ENCODE results near the gene CELF1.
A peak's percentile ranks its signal among the peaks of the same experiment; 100 is the strongest.

Gene CELF1

DNA sequence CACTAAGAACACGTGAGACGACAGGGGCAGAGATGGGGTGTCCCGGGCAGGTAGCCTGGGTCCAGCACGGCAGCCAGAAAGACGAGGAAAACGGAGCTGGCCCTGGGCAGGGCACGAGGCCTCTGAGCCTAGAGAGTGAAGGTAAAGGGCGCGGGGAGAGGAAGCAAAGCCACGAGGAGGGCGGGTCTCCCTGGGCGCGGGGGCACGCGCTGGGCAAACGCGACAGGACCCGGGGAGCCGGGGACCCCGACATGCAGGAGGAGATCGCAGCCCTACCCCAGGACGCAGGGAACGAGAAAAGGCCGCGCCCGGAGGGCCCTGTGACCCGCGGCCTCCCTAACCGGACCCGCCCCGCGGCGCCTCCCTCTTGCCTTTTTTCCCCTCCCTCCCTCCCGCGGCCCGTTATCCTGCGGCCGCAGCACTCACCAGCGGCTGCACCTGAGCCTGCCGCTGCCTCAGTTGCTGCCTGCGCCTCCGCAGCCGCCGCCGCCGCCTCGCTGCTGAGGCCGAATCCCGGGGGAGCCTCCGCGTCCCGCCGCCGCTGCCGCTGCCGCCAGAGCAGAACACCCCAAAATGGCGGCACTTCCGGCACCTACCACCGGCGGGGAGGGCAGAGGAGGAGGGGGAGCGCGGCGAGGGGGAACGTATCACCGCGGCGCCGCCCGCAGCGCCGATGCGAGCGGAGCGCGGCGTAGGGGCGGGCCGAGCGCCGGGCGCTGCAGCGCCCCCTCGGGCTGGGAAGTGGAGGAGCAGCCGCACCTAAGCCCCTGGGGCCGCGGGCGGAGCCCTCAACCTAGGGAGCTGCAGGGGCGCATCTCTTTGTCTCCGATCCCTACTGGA is at the start of gene CELF1:
TSS of gene CELF1 (minus strand) at position 567 of the 840 bp plus-strand sequence. CDS start 53,609 bp downstream, outside the sequence.
- ChIA-PET POLR2A (interaction anchor here (1.4 kb wide), 1 partner anchor 27 kb away, joined by 3 read pairs; no protein-coding TSS in a partner anchor), CTCF (interaction anchor here (0.6 to 6.7 kb wide), 33 partner anchors 12 to 611 kb away, joined by 3 to 125 read pairs (median 3); partner anchors contain the start of genes FAM180B, KBTBD4, NDUFS3 and PTPMT1)
- TF ChIP-seq, protein P1, sequence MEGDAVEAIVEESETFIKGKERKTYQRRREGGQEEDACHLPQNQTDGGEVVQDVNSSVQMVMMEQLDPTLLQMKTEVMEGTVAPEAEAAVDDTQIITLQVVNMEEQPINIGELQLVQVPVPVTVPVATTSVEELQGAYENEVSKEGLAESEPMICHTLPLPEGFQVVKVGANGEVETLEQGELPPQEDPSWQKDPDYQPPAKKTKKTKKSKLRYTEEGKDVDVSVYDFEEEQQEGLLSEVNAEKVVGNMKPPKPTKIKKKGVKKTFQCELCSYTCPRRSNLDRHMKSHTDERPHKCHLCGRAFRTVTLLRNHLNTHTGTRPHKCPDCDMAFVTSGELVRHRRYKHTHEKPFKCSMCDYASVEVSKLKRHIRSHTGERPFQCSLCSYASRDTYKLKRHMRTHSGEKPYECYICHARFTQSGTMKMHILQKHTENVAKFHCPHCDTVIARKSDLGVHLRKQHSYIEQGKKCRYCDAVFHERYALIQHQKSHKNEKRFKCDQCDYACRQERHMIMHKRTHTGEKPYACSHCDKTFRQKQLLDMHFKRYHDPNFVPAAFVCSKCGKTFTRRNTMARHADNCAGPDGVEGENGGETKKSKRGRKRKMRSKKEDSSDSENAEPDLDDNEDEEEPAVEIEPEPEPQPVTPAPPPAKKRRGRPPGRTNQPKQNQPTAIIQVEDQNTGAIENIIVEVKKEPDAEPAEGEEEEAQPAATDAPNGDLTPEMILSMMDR (IDR thresholded peaks at IDR 0.05; ENCODE audit: control extremely low read depth, extremely low read depth, low read depth, missing control alignments) = peak; percentile 87
- DNase-seq (ENCODE audit: extremely low spot score) = peak; percentile 94

DNA sequence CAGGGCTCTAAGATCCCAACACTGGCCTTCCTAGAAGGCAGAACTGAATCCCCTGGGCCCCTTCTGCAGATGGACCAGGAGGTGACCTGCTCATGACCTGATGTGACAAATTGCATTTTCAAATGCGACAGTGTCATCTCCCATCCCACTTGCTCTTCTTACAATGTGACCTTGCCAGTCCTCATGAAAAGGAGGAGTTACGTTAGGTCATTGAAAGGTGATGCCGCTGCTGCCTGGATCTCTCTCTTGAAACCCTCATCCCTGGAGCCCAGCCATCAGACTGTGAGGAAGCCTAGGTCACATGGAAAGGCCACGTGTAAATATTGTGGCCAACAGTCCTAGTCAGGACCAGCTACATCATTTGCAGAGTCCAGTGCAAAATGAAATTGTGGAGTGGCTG is 47.0 kb upstream of the CELF1 start:
- TF ChIP-seq, protein P1 (IDR thresholded peaks at IDR 0.05; ENCODE audit: control extremely low read depth, extremely low read depth, low read depth, missing control alignments) = no peak
- CTCF ChIA-PET = interaction anchor here (1.5 kb wide), 1 partner anchor 21 kb away, joined by 3 read pairs; the partner anchor contains the start of genes KBTBD4 and NDUFS3
- POLR2A ChIA-PET = no interaction called here
- DNase-seq (ENCODE audit: extremely low spot score) = no peak

DNA sequence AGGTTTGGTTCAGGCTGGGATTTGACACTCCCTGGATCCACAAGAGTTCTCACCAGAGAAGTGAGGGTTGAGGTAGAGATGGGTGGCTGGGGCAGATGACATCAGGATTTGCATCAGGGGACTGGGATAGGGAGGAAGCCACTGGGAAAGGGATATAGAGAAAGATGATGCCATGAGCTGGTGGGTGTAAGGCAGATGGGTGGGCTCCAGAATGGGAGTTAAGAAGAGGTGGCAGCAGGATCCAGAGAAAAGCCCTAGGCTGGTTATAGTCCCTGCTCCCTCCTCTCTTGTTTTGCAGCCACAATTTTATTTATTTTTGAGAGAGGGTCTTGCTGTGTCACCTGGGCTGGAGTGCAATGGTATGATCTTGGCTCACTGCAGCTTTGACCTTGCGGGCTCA is 43.0 kb upstream of the CELF1 start:
- ChIA-PET CTCF (interaction anchor here (1.9 to 5.1 kb wide), 3 partner anchors 10 to 12 kb away, joined by 4 to 17 read pairs (median 8); partner anchors contain the start of gene FAM180B), POLR2A (no interaction called here)
- TF ChIP-seq, protein P1 (IDR thresholded peaks at IDR 0.05; ENCODE audit: control extremely low read depth, extremely low read depth, low read depth, missing control alignments) = no peak
- DNase-seq (ENCODE audit: extremely low spot score) = no peak

DNA sequence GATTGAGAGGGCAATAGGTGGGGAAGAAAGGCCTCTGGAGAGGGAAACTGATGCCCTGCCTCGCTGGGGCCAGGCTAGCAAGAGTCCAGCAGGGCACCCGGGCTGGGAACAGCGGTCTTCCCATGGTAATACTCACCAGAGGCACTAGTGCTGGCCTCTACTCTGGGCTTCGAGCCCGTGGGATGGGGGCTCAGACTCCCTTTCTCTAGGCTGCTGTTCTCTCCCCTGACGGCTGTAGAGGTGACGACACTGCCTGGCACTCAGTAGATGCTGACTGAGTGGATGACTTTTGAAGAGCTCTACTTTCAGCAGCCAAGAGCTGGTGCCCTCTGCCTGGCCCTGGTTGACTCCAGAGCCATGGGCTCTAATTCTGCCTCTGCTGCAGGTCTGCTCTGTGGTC is 42.1 kb upstream of the CELF1 start:
- DNase-seq (ENCODE audit: extremely low spot score) = no peak
- CTCF ChIA-PET = interaction anchor here (1.9 to 5.1 kb wide), 3 partner anchors 9 to 12 kb away, joined by 4 to 17 read pairs (median 8); partner anchors contain the start of gene FAM180B
- POLR2A ChIA-PET = interaction anchor here (0.9 kb wide), 1 partner anchor 10 kb away, joined by 3 read pairs; no protein-coding TSS in a partner anchor
- TF ChIP-seq, protein P1 (IDR thresholded peaks at IDR 0.05; ENCODE audit: control extremely low read depth, extremely low read depth, low read depth, missing control alignments) = no peak

DNA sequence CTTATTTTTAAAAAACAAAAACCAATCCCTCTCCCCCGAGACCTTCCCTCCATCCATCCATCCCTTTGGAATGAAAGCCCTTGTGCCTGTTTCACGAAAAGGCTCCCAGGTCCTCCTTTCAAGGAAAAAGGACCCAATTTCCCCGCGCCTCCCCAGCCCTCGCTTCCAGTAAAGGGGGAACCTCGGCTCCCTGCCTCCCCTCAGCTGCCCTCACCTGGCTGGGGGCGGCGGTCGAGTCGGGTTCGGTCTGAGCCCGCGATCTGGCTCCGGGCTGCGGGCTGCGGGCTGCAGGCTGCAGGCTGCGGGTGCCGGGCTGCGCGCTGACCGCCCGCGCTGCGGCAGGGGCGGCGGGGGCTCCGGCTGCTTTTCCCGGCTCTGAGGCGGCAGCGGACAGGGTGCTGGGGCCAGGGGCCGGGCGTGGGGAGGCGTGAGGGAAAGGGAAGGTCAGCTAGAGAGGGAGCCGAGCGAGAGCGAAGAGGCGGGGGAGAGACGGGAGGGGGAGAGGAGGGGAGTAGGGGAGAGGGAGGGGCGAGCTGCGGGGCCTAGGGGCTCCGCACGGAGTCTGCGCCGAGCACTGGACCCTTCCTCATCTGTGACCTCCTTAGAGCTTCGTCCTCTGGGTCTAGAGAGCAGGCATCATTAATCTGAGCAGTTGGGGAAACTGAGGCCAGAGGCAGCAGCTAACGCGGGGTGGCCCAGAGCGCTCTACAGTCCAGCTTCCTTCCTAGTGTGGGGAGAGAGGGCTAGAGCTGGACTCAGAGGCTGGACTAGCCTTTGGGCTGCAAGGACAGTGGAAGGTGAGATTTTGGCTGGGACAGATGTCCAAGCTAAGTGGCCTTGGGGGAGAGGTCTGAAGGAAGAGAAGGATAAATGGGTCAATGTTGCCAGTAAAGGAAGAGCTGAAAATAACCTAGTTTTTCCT is 41.3 kb upstream of the CELF1 start, which contains the start of gene C1QTNF4:
TSS of gene C1QTNF4 (minus strand) at position 478 of the 922 bp plus-strand sequence. CDS start 3,601 bp downstream, outside the sequence.
- TF ChIP-seq, protein P1 (IDR thresholded peaks at IDR 0.05; ENCODE audit: control extremely low read depth, extremely low read depth, low read depth, missing control alignments) = no peak
- ChIA-PET CTCF (interaction anchor here (0.8 to 5.1 kb wide), 4 partner anchors 8 to 27 kb away, joined by 3 to 17 read pairs (median 9); partner anchors contain the start of gene FAM180B), POLR2A (no interaction called here)
- no peak for DNase-seq (ENCODE audit: extremely low spot score)

Data from GM10248 (cell line).